ENCODE data around the gene STX1B.

The STX1B gene

DNA sequence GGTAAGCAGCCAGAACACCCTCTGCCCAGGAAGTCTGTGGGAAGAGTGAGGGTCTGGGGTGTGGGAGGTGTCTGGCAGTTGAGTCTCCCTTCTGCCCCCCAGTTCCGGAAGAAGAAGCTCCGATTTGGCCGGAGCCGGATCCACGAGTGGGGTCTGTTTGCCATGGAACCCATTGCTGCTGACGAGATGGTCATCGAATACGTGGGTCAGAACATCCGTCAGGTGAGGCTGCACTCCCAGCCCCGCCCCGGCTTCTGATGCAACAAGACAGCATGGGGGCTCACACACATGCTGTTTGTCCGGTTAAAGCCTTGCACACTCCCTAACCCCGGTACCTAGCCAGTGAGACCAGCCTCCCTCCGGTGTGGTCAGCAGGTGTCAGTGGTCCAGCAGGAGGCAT, 29.5 kb downstream of the STX1B start:
- TF ChIP-seq, protein P1, sequence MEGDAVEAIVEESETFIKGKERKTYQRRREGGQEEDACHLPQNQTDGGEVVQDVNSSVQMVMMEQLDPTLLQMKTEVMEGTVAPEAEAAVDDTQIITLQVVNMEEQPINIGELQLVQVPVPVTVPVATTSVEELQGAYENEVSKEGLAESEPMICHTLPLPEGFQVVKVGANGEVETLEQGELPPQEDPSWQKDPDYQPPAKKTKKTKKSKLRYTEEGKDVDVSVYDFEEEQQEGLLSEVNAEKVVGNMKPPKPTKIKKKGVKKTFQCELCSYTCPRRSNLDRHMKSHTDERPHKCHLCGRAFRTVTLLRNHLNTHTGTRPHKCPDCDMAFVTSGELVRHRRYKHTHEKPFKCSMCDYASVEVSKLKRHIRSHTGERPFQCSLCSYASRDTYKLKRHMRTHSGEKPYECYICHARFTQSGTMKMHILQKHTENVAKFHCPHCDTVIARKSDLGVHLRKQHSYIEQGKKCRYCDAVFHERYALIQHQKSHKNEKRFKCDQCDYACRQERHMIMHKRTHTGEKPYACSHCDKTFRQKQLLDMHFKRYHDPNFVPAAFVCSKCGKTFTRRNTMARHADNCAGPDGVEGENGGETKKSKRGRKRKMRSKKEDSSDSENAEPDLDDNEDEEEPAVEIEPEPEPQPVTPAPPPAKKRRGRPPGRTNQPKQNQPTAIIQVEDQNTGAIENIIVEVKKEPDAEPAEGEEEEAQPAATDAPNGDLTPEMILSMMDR (IDR thresholded peaks at IDR 0.05; ENCODE audit: low read depth, low read length, missing control alignments), result no peak
- in situ Hi-C loops (cut with HindIII; ENCODE audit: low pct_ligation_motif_present, low sequenced_read_pairs), result no loop called here
- no peak for DNase-seq
- H3K4me3 ChIP-seq (ENCODE audit: low read depth, low read length), result no peak overlapping the region
- no peak overlapping the region for H3K27ac ChIP-seq
- peaks cover 42% of the 10 kb centered on the region for H3K36me3 ChIP-seq (replicated peaks)
- no peaks in the 10 kb centered on the region for H3K27me3 ChIP-seq (replicated peaks)

DNA sequence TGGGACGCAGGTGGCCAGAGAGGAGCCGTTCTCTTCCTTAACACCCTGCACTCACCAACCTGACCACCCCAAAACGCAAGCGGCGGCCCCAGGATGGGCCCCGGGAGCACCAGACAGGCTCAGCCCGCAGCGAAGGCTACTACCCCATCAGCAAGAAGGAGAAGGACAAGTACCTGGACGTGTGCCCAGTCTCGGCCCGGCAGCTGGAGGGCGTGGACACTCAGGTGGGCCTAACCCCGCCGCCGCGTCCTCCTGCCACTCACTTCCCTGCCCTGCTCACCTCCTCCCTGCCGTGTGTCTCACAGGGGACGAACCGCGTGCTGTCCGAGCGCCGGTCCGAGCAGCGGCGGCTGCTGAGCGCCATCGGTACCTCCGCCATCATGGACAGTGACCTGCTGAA, 30.0 kb downstream of the STX1B start:
- TF ChIP-seq, protein P1 (IDR thresholded peaks at IDR 0.05; ENCODE audit: low read depth, low read length, missing control alignments), result no peak
- in situ Hi-C loops (cut with HindIII; ENCODE audit: low pct_ligation_motif_present, low sequenced_read_pairs), result no loop called here
- peaks cover 47% of the 10 kb centered on the region for H3K36me3 ChIP-seq (replicated peaks)
- H3K27ac ChIP-seq, result no peak overlapping the region
- H3K27me3 ChIP-seq (replicated peaks), result no peaks in the 10 kb centered on the region
- H3K4me3 ChIP-seq (ENCODE audit: low read depth, low read length), result no peak overlapping the region
- DNase-seq, result no peak

DNA sequence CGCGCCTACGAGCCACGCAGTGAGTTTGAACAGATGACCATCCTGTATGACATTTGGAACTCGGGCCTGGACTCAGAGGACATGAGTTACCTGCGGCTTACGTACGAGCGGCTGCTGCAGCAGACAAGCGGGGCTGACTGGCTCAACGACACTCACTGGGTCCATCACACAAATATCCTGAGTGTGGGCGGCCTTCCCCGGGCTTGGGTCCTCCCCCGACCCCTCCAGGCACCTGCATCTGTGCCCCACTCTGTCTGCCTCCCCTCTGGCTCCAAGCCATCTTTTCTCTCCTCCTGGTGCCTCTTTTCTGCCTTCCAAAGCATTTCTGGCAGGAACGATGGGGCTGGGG, 30.4 kb downstream of the STX1B start:
- in situ Hi-C loops (cut with HindIII; ENCODE audit: low pct_ligation_motif_present, low sequenced_read_pairs), result no loop called here
- Histone ChIP-seq H3K4me3 (ENCODE audit: low read depth, low read length) (no peak overlapping the region), H3K27me3 (replicated peaks) (no peaks in the 10 kb centered on the region), H3K27ac (no peak overlapping the region), H3K36me3 (replicated peaks) (peaks cover 49% of the 10 kb centered on the region)
- TF ChIP-seq, protein P1 (IDR thresholded peaks at IDR 0.05; ENCODE audit: low read depth, low read length, missing control alignments), result no peak
- no peak for DNase-seq

DNA sequence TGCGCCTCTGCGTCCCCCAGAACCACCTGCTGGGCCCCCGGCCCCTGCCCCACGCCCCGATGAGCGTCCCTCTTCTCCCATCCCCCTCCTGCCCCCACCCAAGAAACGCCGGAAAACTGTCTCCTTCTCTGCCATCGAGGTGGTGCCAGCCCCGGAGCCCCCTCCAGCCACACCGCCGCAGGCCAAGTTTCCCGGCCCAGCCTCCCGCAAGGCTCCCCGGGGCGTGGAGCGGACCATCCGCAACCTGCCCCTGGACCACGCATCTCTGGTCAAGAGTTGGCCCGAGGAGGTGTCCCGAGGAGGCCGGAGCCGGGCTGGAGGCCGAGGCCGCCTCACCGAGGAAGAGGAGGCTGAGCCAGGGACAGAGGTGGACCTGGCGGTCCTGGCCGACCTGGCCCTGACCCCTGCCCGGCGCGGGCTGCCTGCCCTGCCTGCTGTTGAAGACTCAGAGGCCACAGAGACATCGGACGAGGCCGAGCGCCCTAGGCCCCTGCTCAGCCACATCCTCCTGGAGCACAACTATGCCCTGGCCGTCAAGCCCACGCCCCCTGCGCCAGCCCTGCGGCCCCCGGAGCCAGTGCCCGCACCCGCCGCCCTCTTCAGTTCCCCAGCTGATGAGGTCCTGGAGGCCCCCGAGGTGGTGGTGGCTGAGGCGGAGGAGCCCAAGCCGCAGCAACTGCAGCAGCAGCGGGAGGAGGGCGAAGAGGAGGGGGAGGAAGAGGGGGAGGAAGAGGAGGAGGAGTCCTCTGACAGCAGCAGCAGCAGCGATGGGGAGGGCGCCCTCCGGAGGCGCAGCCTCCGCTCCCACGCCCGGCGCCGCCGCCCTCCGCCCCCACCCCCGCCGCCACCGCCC, 31.0 kb downstream of the STX1B start:
- peaks cover 55% of the 10 kb centered on the region for H3K36me3 ChIP-seq (replicated peaks)
- no peak overlapping the region for H3K4me3 ChIP-seq (ENCODE audit: low read depth, low read length)
- in situ Hi-C loops (cut with HindIII; ENCODE audit: low pct_ligation_motif_present, low sequenced_read_pairs), result no loop called here
- no peaks in the 10 kb centered on the region for H3K27me3 ChIP-seq (replicated peaks)
- no peak for DNase-seq
- TF ChIP-seq, protein P1 (IDR thresholded peaks at IDR 0.05; ENCODE audit: low read depth, low read length, missing control alignments), result no peak
- H3K27ac ChIP-seq, result no peak overlapping the region

DNA sequence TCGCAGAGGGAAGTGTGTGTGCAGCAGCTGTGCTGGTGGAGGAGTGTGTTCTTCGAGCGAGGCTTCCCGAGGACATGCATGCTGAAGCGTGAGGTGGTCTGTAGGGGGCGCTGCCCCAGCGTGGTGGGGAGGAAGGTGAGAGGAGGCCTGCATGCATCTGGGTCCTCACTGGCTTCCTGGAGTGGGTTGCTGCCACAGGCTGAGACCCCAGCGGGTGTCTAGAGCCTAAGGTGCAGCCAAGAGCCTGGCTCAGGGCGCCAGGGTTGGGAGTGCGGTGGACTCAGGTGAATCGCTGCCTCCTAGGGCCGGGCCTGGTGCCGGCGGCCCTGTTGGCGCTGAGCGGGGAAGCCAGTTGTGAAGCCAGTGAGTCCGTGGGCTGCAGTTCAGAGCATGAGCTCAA, 32.9 kb downstream of the STX1B start:
- Histone ChIP-seq H3K36me3 (replicated peaks) (peaks cover 65% of the 10 kb centered on the region), H3K27me3 (replicated peaks) (no peaks in the 10 kb centered on the region), H3K27ac (no peak overlapping the region), H3K4me3 (ENCODE audit: low read depth, low read length) (no peak overlapping the region)
- TF ChIP-seq, protein P1 (IDR thresholded peaks at IDR 0.05; ENCODE audit: low read depth, low read length, missing control alignments), result peak; percentile 61
- no peak for DNase-seq
- in situ Hi-C loops (cut with HindIII; ENCODE audit: low pct_ligation_motif_present, low sequenced_read_pairs), result no loop called here

DNA sequence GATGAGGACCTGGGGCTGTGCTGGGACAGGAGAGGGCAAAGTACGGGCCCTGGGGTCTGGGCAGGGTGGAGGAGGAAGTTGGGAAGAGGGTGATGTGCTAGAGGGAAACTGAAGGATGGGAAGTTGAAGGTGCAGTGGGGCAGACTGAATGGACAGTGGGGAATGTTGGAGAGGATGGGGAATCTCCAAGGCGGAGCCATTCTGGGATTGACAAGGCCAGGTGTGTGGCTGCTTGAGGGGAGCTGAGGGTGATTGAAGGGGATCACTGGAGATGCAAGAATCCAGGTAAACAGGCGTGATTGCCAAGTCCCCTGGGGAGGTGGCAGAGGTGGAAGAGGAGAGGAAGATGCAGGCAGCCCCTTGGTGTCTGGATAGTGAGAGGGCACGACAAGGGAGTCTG, 34.0 kb downstream of the STX1B start:
- TF ChIP-seq, protein P1 (IDR thresholded peaks at IDR 0.05; ENCODE audit: low read depth, low read length, missing control alignments), result no peak
- Histone ChIP-seq H3K36me3 (replicated peaks) (peaks cover 70% of the 10 kb centered on the region), H3K27ac (no peak overlapping the region), H3K27me3 (replicated peaks) (no peaks in the 10 kb centered on the region), H3K4me3 (ENCODE audit: low read depth, low read length) (no peak overlapping the region)
- in situ Hi-C loops (cut with HindIII; ENCODE audit: low pct_ligation_motif_present, low sequenced_read_pairs), result no loop called here
- no peak for DNase-seq

Data from brain microvascular endothelial cell (primary cell).